Keratinocyte (primary cell): Measurements from ENCODE around the gene AXL. TPM values are rescaled to one million over a fixed set of nuclear protein-coding genes. Genes with fewer than 3 reads are reported as not detected.
"Not testable (repeated sequence)": the region's sequence is repeated elsewhere in the genome, so short reads cannot be mapped to it uniquely, and the experiment has no call there.

ENCODE experiments used
- DNase-seq: peaks from one replicate; pipeline ENCODE4 v3.0.0-alpha.2; 2011; ENCODE audit warnings: low read depth, missing footprints, low spot score
- FAIRE-seq: peaks from 2 replicates; lab custom pipeline; 2011; peaks lifted over from hg19 to GRCh38; lab: Jason Lieb, UNC
- H2AFZ ChIP-seq: 2 replicates; pipeline ENCODE4 v1.6.0; 2012; ENCODE audit warnings: low read length, control low read depth, inconsistent platforms; ENCODE audit not compliant: control insufficient read depth
- H3K27ac ChIP-seq: 2 replicates; pipeline ENCODE4 v1.5.1; 2011; ENCODE audit warnings: low read length; ENCODE audit not compliant: control insufficient read depth, insufficient read depth
- H3K27me3 ChIP-seq: 3 replicates; pipeline ENCODE4 v1.6.0; 2011; ENCODE audit warnings: low read length; ENCODE audit not compliant: control insufficient read depth, insufficient read depth; ENCODE audit errors: extremely low read depth
- H3K36me3 ChIP-seq, 2 experiments: 2 replicates in 1 of 2; 3 replicates in 1 of 2; pipeline ENCODE4 v1.5.1; 2011; ENCODE audit warnings: low read length in 2 of 2, mild to moderate bottlenecking in 1 of 2; ENCODE audit not compliant: control insufficient read depth in 2 of 2, insufficient read depth in 2 of 2; ENCODE audit errors: extremely low read depth in 1 of 2
- H3K4me1 ChIP-seq: 3 replicates; pipeline ENCODE4 v1.5.1; 2011; ENCODE audit warnings: low read length; ENCODE audit not compliant: control insufficient read depth, insufficient read depth; ENCODE audit errors: extremely low read depth
- H3K4me2 ChIP-seq: 3 replicates; pipeline ENCODE4 v1.6.0; 2011; ENCODE audit warnings: low read depth, low read length; ENCODE audit not compliant: control insufficient read depth, insufficient read depth; ENCODE audit errors: extremely low read depth
- H3K4me3 ChIP-seq, 3 experiments: fragments of 200-600 bp in 1 of 3; sonication (generic) in 1 of 3; 2 replicates in 2 of 3; 3 replicates in 1 of 3; pipeline ENCODE4 v1.5.1; 2011 to 2016; ENCODE audit warnings: low read length in 3 of 3, mild to moderate bottlenecking in 3 of 3, control low read depth in 2 of 3, inconsistent platforms in 1 of 3, low read depth in 1 of 3, mixed read lengths in 1 of 3, mixed run types in 1 of 3, moderate library complexity in 1 of 3; ENCODE audit not compliant: control insufficient read depth in 2 of 3, insufficient read depth in 2 of 3; ENCODE audit errors: extremely low read depth in 1 of 3
- H3K79me2 ChIP-seq: 2 replicates; pipeline ENCODE4 v1.6.0; 2012; ENCODE audit warnings: low read length; ENCODE audit not compliant: control insufficient read depth, insufficient read depth
- H3K9ac ChIP-seq: 3 replicates; pipeline ENCODE4 v1.6.0; 2011; ENCODE audit warnings: low read length; ENCODE audit not compliant: control insufficient read depth, insufficient read depth; ENCODE audit errors: extremely low read depth
- H3K9me1 ChIP-seq: 3 replicates; pipeline ENCODE4 v1.6.0; 2011; ENCODE audit warnings: low read length; ENCODE audit not compliant: control insufficient read depth, insufficient read depth; ENCODE audit errors: extremely low read depth
- H3K9me3 ChIP-seq: 2 replicates; pipeline ENCODE4 v1.5.1; 2012; ENCODE audit warnings: low read depth, low read length; ENCODE audit not compliant: control insufficient read depth
- H4K20me1 ChIP-seq: 3 replicates; pipeline ENCODE4 v1.6.0; 2011; ENCODE audit warnings: low read length; ENCODE audit not compliant: control insufficient read depth, insufficient read depth; ENCODE audit errors: extremely low read depth
- CTCF ChIP-seq, 3 experiments: IDR thresholded peaks in 1 of 3; conservative IDR thresholded peaks in 1 of 3; optimal IDR thresholded peaks in 1 of 3; 2 replicates in 2 of 3; 3 replicates in 1 of 3; pipeline versions ENCODE3 to v1.5.1; 2011; ENCODE audit warnings: low read length in 3 of 3, mild to moderate bottlenecking in 3 of 3, moderate library complexity in 2 of 3, control low read depth in 1 of 3, inconsistent platforms in 1 of 3; ENCODE audit not compliant: insufficient read depth in 2 of 3; ENCODE audit errors: extremely low read depth in 1 of 3
- EZH2 ChIP-seq: IDR thresholded peaks from one replicate; pipeline ENCODE4 v1.6.1; 2012; ENCODE audit warnings: inconsistent platforms, mild to moderate bottlenecking, low read length, moderate library complexity
- dilution Hi-C: fragments of 300-500 bp; cut with MboI; formaldehyde crosslinking; loops from one replicate; pipeline ENCODE4 v1.7.0; 2020; ENCODE audit warnings: low sequenced_read_pairs; ENCODE audit not compliant: extremely low pct_ligation_motif_present
- polyA plus RNA-seq, 5 experiments: library from polyadenylated mRNA; depleted of rRNA in 3 of 5; stranded (reverse) in 3 of 5; stranded (forward) in 1 of 5; unstranded in 1 of 5; fragments of >200 nt; gene quantifications; 1 replicate in 1 of 5; 2 replicates in 3 of 5; 3 replicates in 1 of 5; pipeline versions ENCODE4 v1.2.1 to v1.2.3, GENCODE V29; 2011 to 2012; ENCODE audit warnings: missing spikeins in 2 of 5, low read depth in 1 of 5, low replicate concordance in 1 of 5

AXL gene
- polyA plus RNA-seq, 1 donor (not counting 4 experiments of a cell fraction or from before 2014, with no cell fraction given), result 21.7 TPM

- H3K4me3 ChIP-seq, result no peak overlapping the region
- H3K27ac ChIP-seq, result no peak overlapping the region
- no peaks in the 10 kb centered on the region for H3K9me3 ChIP-seq
- H2AFZ ChIP-seq, result no peak overlapping the region
- H4K20me1 ChIP-seq, result no peaks in the 10 kb centered on the region
- H3K9ac ChIP-seq, result no peak overlapping the region
- no peak for FAIRE-seq
- H3K79me2 ChIP-seq, result no peaks in the 10 kb centered on the region
- TF ChIP-seq CTCF (optimal IDR thresholded peaks at IDR 0.05 in 1 of 3, IDR thresholded peaks at IDR 0.05 in 1 of 3, conservative IDR thresholded peaks at IDR 0.05 in 1 of 3; ENCODE audit: extremely low read depth in 1 of 3, insufficient read depth in 2 of 3, low read length in 3 of 3), result no peak
- TF ChIP-seq EZH2, result no peak
- DNase-seq, result no peak
- no peak overlapping the region for H3K4me2 ChIP-seq
- no peaks in the 10 kb centered on the region for H3K4me1 ChIP-seq
- dilution Hi-C loops, result no loop called here
- peaks cover 12 to 20% of the 10 kb centered on the region in 2 experiments for H3K36me3 ChIP-seq
- H3K9me1 ChIP-seq, result no peaks in the 10 kb centered on the region
- no peaks in the 10 kb centered on the region for H3K27me3 ChIP-seq
Measured at GRCh38 chr19:41203371-41203770, 15.7 kb upstream of the AXL start.

- peak; percentile 84 for FAIRE-seq
- H3K4me3 ChIP-seq, H3K9me3 ChIP-seq, dilution Hi-C loops, H3K27ac ChIP-seq, H3K27me3 ChIP-seq, H2AFZ ChIP-seq, H3K4me2 ChIP-seq, H3K79me2 ChIP-seq, H4K20me1 ChIP-seq, H3K9ac ChIP-seq, DNase-seq, H3K9me1 ChIP-seq, H3K4me1 ChIP-seq: not testable (repeated sequence)
- peak; percentile 82 to 98 (median 94) for TF ChIP-seq CTCF (optimal IDR thresholded peaks at IDR 0.05 in 1 of 3, IDR thresholded peaks at IDR 0.05 in 1 of 3, conservative IDR thresholded peaks at IDR 0.05 in 1 of 3; ENCODE audit: extremely low read depth in 1 of 3, insufficient read depth in 2 of 3, low read length in 3 of 3)
- peaks cover 12 to 16% of the 10 kb centered on the region in 2 experiments for H3K36me3 ChIP-seq
Measured at GRCh38 chr19:41204338-41204737, 14.7 kb upstream of the AXL start.
